Body of pancreas (tissue), 4 donors: ENCODE data around the gene DYNC1I1.

ENCODE experiments used
- POLR2A ChIP-seq, 3 donors: fragments of 450-650 bp; IDR thresholded peaks; one replicate each; pipeline ENCODE4 v1.6.1; 2016; ENCODE audit warnings: antibody characterized with exemption in 3 of 3, mild to moderate bottlenecking in 2 of 3
- TF ChIP-seq, protein P1 (sequence below), 7 experiments: fragments of 450-650 bp in 4 of 7; fragments of 200-600 bp in 3 of 7; sonication (generic) in 3 of 7; IDR thresholded peaks; one replicate each; pipeline ENCODE4 v1.5.1; 2016 to 2019; ENCODE audit warnings: antibody characterized with exemption in 7 of 7

- TF ChIP-seq, protein P1, sequence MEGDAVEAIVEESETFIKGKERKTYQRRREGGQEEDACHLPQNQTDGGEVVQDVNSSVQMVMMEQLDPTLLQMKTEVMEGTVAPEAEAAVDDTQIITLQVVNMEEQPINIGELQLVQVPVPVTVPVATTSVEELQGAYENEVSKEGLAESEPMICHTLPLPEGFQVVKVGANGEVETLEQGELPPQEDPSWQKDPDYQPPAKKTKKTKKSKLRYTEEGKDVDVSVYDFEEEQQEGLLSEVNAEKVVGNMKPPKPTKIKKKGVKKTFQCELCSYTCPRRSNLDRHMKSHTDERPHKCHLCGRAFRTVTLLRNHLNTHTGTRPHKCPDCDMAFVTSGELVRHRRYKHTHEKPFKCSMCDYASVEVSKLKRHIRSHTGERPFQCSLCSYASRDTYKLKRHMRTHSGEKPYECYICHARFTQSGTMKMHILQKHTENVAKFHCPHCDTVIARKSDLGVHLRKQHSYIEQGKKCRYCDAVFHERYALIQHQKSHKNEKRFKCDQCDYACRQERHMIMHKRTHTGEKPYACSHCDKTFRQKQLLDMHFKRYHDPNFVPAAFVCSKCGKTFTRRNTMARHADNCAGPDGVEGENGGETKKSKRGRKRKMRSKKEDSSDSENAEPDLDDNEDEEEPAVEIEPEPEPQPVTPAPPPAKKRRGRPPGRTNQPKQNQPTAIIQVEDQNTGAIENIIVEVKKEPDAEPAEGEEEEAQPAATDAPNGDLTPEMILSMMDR (IDR thresholded peaks at IDR 0.05), result no peak
- TF ChIP-seq POLR2A (IDR thresholded peaks at IDR 0.05), result no peak
Measured at GRCh38 chr7:96136600-96137239, 364.4 kb downstream of the DYNC1I1 start.
